CD4-positive, alpha-beta T cell treated with Interferon alpha-2 for 1 hour (primary cell): ENCODE results near the gene ABLIM1.

Source experiments
- DNase-seq, 2 donors: peaks; one replicate each; pipeline ENCODE4 v3.0.0-alpha.2; 2020 to 2022

The ABLIM1 gene

GRCh38 chr10:114513381-114513792 lies 144.7 kb downstream of the ABLIM1 start:
- no peak for DNase-seq

GRCh38 chr10:114511881-114512280 lies 146.2 kb downstream of the ABLIM1 start:
- DNase-seq, result no peak

GRCh38 chr10:114508376-114508775 lies 149.7 kb downstream of the ABLIM1 start:
- no peak for DNase-seq

GRCh38 chr10:114507449-114507848 lies 150.6 kb downstream of the ABLIM1 start:
- DNase-seq, result no peak

GRCh38 chr10:114506871-114507385 lies 151.1 kb downstream of the ABLIM1 start:
- DNase-seq, result no peak

- no peak for DNase-seq
Measured at GRCh38 chr10:114504769-114505579, 153.1 kb downstream of the ABLIM1 start.

- DNase-seq, result no peak
Measured at GRCh38 chr10:114502074-114502473, 156.0 kb downstream of the ABLIM1 start.

GRCh38 chr10:114501650-114502049 lies 156.4 kb downstream of the ABLIM1 start:
- DNase-seq, result no peak

- no peak for DNase-seq
Measured at GRCh38 chr10:114500643-114501042, 157.4 kb downstream of the ABLIM1 start.

GRCh38 chr10:114499630-114500190 lies 158.4 kb downstream of the ABLIM1 start:
- DNase-seq, result peak; percentile 39 to 57

GRCh38 chr10:114499116-114499515 lies 159.0 kb downstream of the ABLIM1 start:
- DNase-seq, result no peak

GRCh38 chr10:114498413-114499111 lies 159.5 kb downstream of the ABLIM1 start:
- DNase-seq, result peak in 1 of 2 donors; percentile 24

GRCh38 chr10:114495303-114495702 lies 162.8 kb downstream of the ABLIM1 start:
- DNase-seq, result no peak

GRCh38 chr10:114492351-114493037 lies 165.6 kb downstream of the ABLIM1 start:
- DNase-seq, result peak in 1 of 2 donors; percentile 46

GRCh38 chr10:114491933-114492332 lies 166.1 kb downstream of the ABLIM1 start:
- DNase-seq, result no peak

- no peak for DNase-seq
Measured at GRCh38 chr10:114491419-114491818, 166.7 kb downstream of the ABLIM1 start.

- DNase-seq, result no peak
Measured at GRCh38 chr10:114489521-114490310, 168.4 kb downstream of the ABLIM1 start.

- DNase-seq, result no peak
Measured at GRCh38 chr10:114487815-114488536, 170.1 kb downstream of the ABLIM1 start.

- DNase-seq, result no peak
Measured at GRCh38 chr10:114486938-114487814, 170.9 kb downstream of the ABLIM1 start.

- no peak for DNase-seq
Measured at GRCh38 chr10:114485696-114486400, 172.2 kb downstream of the ABLIM1 start.
